NOMO-1 (cell line): ENCODE measurements around the gene DCPS.
"Not testable (repeated sequence)": the region's sequence is repeated elsewhere in the genome, so short reads cannot be mapped to it uniquely, and the experiment has no call there.

Experiments
- DNase-seq, 2 experiments: peaks; one replicate each; lab custom pipeline; 2025; ENCODE audit not compliant: unreplicated experiment in 2 of 2; lab: John Stamatoyannopoulos, UW

DCPS gene

GRCh38 chr11:126284829-126285228 lies 19.0 kb upstream of the DCPS start:
- DNase-seq, result peak; percentile 20 to 46

- DNase-seq, result no peak
These were observed 15.6 kb upstream of the DCPS start for GRCh38 chr11:126288237-126288636.

GRCh38 chr11:126290887-126291286 lies 13.0 kb upstream of the DCPS start:
- no peak for DNase-seq

- DNase-seq, result no peak
These were observed 10.1 kb upstream of the DCPS start for GRCh38 chr11:126293726-126294125.

GRCh38 chr11:126297004-126297403 lies 6.9 kb upstream of the DCPS start:
- DNase-seq, result no peak

- DNase-seq, result no peak
These were observed 706 bp downstream of the DCPS start for GRCh38 chr11:126304457-126305075.

- no peak for DNase-seq
These were observed 1.8 kb downstream of the DCPS start for GRCh38 chr11:126305699-126306098.

- DNase-seq, result peak; percentile 46 to 71
These were observed 3.8 kb downstream of the DCPS start for GRCh38 chr11:126307706-126308105.

GRCh38 chr11:126308271-126308671 lies 4.4 kb downstream of the DCPS start:
- no peak for DNase-seq

GRCh38 chr11:126308771-126309170 lies 4.9 kb downstream of the DCPS start:
- not testable (repeated sequence) for DNase-seq

GRCh38 chr11:126310200-126310991 lies 6.5 kb downstream of the DCPS start:
- DNase-seq, result peak; percentile 30 to 76

- no peak for DNase-seq
These were observed 7.1 kb downstream of the DCPS start for GRCh38 chr11:126310992-126311310.

GRCh38 chr11:126311401-126312291 lies 7.8 kb downstream of the DCPS start:
- peak; percentile 79 to 93 for DNase-seq

GRCh38 chr11:126312961-126313360 lies 9.1 kb downstream of the DCPS start:
- DNase-seq, result no peak

- peak; percentile 36 to 38 for DNase-seq
These were observed 10.0 kb downstream of the DCPS start for GRCh38 chr11:126313826-126314225.

- no peak for DNase-seq
These were observed 13.5 kb downstream of the DCPS start for GRCh38 chr11:126317432-126317755.

- DNase-seq, result peak; percentile 11 to 21
These were observed 14.1 kb downstream of the DCPS start for GRCh38 chr11:126317756-126318573.

GRCh38 chr11:126318574-126319373 lies 14.9 kb downstream of the DCPS start:
- peak; percentile 71 to 89 for DNase-seq

GRCh38 chr11:126319374-126319740 lies 15.5 kb downstream of the DCPS start:
- no peak for DNase-seq

- DNase-seq, result no peak
These were observed 19.1 kb downstream of the DCPS start for GRCh38 chr11:126322996-126323395.
